ENCODE results near the gene BHLHE41.

DNA sequence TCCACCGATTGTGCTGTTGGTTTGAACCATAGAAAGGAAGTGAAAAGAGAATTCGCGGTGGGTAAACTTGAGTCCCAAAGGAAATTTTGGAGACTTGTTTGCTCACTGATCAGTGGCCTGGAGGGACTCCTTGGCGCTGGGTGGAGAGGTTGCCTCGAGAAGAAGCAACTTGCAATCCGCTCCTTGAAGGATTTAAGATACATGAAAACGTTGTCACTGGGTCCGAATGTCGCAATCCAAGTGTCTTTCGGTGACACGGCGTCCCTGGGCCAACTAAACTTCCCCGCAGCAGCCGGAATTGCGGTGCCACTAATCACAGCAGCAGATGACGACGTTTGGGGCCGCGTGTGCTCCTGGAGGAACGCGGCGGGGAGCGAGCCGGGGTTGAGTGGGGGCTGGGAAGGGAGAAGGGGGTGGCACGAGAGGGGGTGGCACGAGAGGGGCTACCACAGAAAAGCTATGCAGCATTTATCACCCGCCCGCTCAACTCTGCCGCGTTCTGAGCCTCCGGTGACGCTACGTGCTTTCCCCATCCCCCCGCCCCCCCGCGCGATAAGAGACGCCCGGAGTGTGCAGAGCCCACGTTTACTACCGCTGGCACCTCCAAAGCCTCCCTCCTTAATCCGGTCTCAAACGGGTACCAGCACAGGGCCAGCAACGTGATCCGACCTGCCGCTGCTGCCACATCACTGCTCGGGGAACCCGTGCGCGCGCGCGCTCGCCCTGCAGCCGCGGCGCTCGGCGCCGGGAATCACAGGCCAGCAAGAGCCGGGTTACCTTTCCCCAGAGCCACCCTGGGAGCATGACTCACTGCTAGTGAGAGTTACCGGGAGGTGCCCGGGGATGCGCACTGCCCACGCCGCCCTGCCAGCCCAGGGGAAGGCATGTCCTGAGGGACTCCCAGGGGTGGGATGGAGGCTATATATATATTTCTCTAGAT is 833 bp upstream of the BHLHE41 start:
- TF ChIP-seq, protein P1, sequence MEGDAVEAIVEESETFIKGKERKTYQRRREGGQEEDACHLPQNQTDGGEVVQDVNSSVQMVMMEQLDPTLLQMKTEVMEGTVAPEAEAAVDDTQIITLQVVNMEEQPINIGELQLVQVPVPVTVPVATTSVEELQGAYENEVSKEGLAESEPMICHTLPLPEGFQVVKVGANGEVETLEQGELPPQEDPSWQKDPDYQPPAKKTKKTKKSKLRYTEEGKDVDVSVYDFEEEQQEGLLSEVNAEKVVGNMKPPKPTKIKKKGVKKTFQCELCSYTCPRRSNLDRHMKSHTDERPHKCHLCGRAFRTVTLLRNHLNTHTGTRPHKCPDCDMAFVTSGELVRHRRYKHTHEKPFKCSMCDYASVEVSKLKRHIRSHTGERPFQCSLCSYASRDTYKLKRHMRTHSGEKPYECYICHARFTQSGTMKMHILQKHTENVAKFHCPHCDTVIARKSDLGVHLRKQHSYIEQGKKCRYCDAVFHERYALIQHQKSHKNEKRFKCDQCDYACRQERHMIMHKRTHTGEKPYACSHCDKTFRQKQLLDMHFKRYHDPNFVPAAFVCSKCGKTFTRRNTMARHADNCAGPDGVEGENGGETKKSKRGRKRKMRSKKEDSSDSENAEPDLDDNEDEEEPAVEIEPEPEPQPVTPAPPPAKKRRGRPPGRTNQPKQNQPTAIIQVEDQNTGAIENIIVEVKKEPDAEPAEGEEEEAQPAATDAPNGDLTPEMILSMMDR (IDR thresholded peaks at IDR 0.05; ENCODE audit: poor library complexity), result no peak
- TF ChIP-seq EZH2 (IDR thresholded peaks at IDR 0.05; ENCODE audit: borderline replicate concordance) (no peak), EZH2phosphoT487 (IDR thresholded peaks at IDR 0.05; ENCODE audit: low read depth, severe bottlenecking, unreplicated experiment) (no peak)

Measured in hepatocyte (in vitro differentiated cells).